ENCODE measurements around the gene MEI1. TPM values are rescaled to one million over a fixed set of nuclear protein-coding genes. Genes with fewer than 3 reads are reported as not detected.
A peak's percentile ranks its signal among the peaks of the same experiment; 100 is the strongest.

Gene MEI1
- total RNA-seq, 4 donors from 2014 or later = under 0.01 to 1.8 (median 0.44) TPM; not detected in 1

GRCh38 chr22:41846268-41846987 is 147.1 kb downstream of the MEI1 start:
- Histone ChIP-seq H3K4me3 (no peak overlapping the region), H3K36me3 (no peaks in the 10 kb centered on the region), H3K9me3 (no peaks in the 10 kb centered on the region), H3K27ac (peak overlapping the region; percentile 37 to 91 (median 80)), H3K27me3 (no peaks in the 10 kb centered on the region), H3K4me1 (peaks cover 0 to 90% (median 58%) of the 10 kb centered on the region in 4 donors)
- TF ChIP-seq, protein P1, sequence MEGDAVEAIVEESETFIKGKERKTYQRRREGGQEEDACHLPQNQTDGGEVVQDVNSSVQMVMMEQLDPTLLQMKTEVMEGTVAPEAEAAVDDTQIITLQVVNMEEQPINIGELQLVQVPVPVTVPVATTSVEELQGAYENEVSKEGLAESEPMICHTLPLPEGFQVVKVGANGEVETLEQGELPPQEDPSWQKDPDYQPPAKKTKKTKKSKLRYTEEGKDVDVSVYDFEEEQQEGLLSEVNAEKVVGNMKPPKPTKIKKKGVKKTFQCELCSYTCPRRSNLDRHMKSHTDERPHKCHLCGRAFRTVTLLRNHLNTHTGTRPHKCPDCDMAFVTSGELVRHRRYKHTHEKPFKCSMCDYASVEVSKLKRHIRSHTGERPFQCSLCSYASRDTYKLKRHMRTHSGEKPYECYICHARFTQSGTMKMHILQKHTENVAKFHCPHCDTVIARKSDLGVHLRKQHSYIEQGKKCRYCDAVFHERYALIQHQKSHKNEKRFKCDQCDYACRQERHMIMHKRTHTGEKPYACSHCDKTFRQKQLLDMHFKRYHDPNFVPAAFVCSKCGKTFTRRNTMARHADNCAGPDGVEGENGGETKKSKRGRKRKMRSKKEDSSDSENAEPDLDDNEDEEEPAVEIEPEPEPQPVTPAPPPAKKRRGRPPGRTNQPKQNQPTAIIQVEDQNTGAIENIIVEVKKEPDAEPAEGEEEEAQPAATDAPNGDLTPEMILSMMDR (IDR thresholded peaks at IDR 0.05) = no peak
- TF ChIP-seq EP300 (IDR thresholded peaks at IDR 0.05) (no peak), POLR2A (IDR thresholded peaks at IDR 0.05) (no peak)
- no peak for DNase-seq (ENCODE audit: low spot score in 2 of 2)
- 44 to 51% methylated on average over 10 of the region's 10 CpGs for WGBS, 2 donors

DNA sequence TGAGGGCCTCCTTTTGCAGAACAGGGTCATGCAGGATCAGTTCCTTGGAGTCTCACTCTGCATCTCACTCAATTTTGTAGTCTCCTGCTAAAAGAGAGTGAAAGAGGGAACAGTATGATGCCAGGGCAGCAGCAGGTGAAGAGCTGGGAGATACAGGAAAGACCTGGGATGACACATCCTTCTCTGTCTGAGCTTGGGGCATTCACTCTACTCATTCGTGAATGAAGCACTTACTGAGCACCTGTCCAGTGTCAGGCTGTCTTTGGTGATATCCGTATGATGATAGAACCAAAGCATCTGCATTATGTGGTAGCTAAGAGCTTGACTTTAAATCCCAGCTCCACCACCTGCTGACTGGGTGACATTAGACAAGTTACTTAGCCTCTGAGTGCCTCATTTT is 148.0 kb downstream of the MEI1 start:
- 62 to 65% methylated on average over 2 of the region's 2 CpGs for WGBS, 2 donors
- peak overlapping the region in 3 of 4 donors; percentile 70 to 91 (median 89) for H3K27ac ChIP-seq
- H3K27me3 ChIP-seq = no peaks in the 10 kb centered on the region
- TF ChIP-seq, protein P1 (IDR thresholded peaks at IDR 0.05) = no peak
- TF ChIP-seq POLR2A (IDR thresholded peaks at IDR 0.05) (no peak), EP300 (IDR thresholded peaks at IDR 0.05) (no peak)
- no peak for DNase-seq (ENCODE audit: low spot score in 2 of 2)
- no peaks in the 10 kb centered on the region for H3K36me3 ChIP-seq
- no peaks in the 10 kb centered on the region for H3K9me3 ChIP-seq
- no peak overlapping the region for H3K4me3 ChIP-seq
- H3K4me1 ChIP-seq = peaks cover 0 to 81% (median 50%) of the 10 kb centered on the region in 4 donors

- peak; percentile 46 to 56 for DNase-seq (ENCODE audit: low spot score in 2 of 2)
- Histone ChIP-seq H3K4me3 (no peak overlapping the region), H3K4me1 (peaks cover 0 to 75% (median 43%) of the 10 kb centered on the region in 4 donors), H3K9me3 (no peaks in the 10 kb centered on the region), H3K36me3 (no peaks in the 10 kb centered on the region), H3K27ac (peak overlapping the region; percentile 26 to 89 (median 41)), H3K27me3 (no peaks in the 10 kb centered on the region)
- TF ChIP-seq EP300 (IDR thresholded peaks at IDR 0.05) (no peak), POLR2A (IDR thresholded peaks at IDR 0.05) (no peak)
- TF ChIP-seq, protein P1 (IDR thresholded peaks at IDR 0.05) = peak in 1 of 5 experiments; percentile 7
- 57 to 60% methylated on average over 5 of the region's 5 CpGs for WGBS, 2 donors
Measured at GRCh38 chr22:41848468-41848867, 149.2 kb downstream of the MEI1 start.

Small RNA genes within 50 kb of the gene (small RNA-seq; reads per million reads assigned to genes)
- gene HMGN2P10 (not detected), gene RF00019 (not detected), gene RNU6-476P (not detected), gene RNU6ATAC22P (not detected)

Other genes starting within 250 kb of the MEI1 start
- gene PHF5A, start 230.8 kb upstream of the MEI1 start, total RNA-seq = 10 to 100 TPM; 32.6 to 51.5 (median 36.4) TPM
- 10 to 100 TPM; 69.9 to 91.1 (median 76.4) TPM for gene ACO2, start 230.4 kb upstream of the MEI1 start, total RNA-seq
- 10 to 100 TPM; 26.6 to 33.6 (median 27.5) TPM for gene POLR3H, start 155.0 kb upstream of the MEI1 start, total RNA-seq
- gene CSDC2, start 138.5 kb upstream of the MEI1 start, total RNA-seq = 10 to 100 TPM in 1 of 4 donors, 1 to 10 TPM in 3; 1.7 to 10.8 (median 2.5) TPM
- gene PMM1, start 109.7 kb upstream of the MEI1 start, total RNA-seq = 10 to 100 TPM; 55.5 to 88.1 (median 83.5) TPM
- gene DESI1, start 78.5 kb upstream of the MEI1 start, total RNA-seq = 10 to 100 TPM; 16.5 to 24.6 (median 19.2) TPM
- gene XRCC6, start 78.2 kb upstream of the MEI1 start, total RNA-seq = 100 to 1,000 TPM; 141 to 200 (median 178) TPM
- gene SNU13, start 10.6 kb upstream of the MEI1 start, total RNA-seq = 100 to 1,000 TPM in 1 of 4 donors, 10 to 100 TPM in 3; 66.3 to 104 (median 90.6) TPM
- gene CCDC134, start 101.2 kb downstream of the MEI1 start, total RNA-seq = 1 to 10 TPM; 6.5 to 9.6 (median 8.2) TPM
- gene SREBF2, start 133.6 kb downstream of the MEI1 start, total RNA-seq = 100 to 1,000 TPM in 3 of 4 donors, 10 to 100 TPM in 1; 73.5 to 157 (median 129) TPM
- 1 to 10 TPM in 1 of 4 donors, not detected in 3; 3.3 TPM for gene SHISA8, start 215.6 kb downstream of the MEI1 start, total RNA-seq
- under 1 TPM in 1 of 4 donors, not detected in 3; under 0.01 TPM for gene TNFRSF13C, start 227.3 kb downstream of the MEI1 start, total RNA-seq
- gene CENPM, start 247.6 kb downstream of the MEI1 start, total RNA-seq = 1 to 10 TPM in 2 of 4 donors, not detected in 2; 5.0 to 5.1 TPM